OCI-LY7 (cell line): ENCODE results near the gene MYO7A. TPM values are rescaled to one million over a fixed set of nuclear protein-coding genes. Genes with fewer than 3 reads are reported as not detected.

ENCODE experiments used
- BruUV-seq: library from RNA; stranded (reverse); fragments of 400-500 nt; replicated peaks from 2 replicates; lab custom pipeline; 2021; lab: Mats Ljungman, UMichigan
- CTCF ChIA-PET: fragments of 300-600 bp; sonication (Branson Sonifier 250); formaldehyde crosslinking; loops from one replicate; lab custom pipeline; 2022; ENCODE audit warnings: antibody characterized with exemption; ENCODE audit not compliant: unreplicated experiment; lab: Charles Lee
- POLR2A ChIA-PET: fragments of 300-600 bp; sonication (Branson Sonifier 250); formaldehyde crosslinking; loops from one replicate; lab custom pipeline; 2022; ENCODE audit warnings: antibody characterized with exemption; lab: Charles Lee
- DNase-seq: peaks from one replicate; pipeline ENCODE4 v3.0.0-alpha.2; 2015; ENCODE audit warnings: low spot score
- H2AFZ ChIP-seq: fragments of 200-600 bp; sonication (generic), shearing (Covaris generic); 2 replicates; pipeline ENCODE4 v1.6.1; 2014; ENCODE audit warnings: mild to moderate bottlenecking, antibody characterized with exemption, low read length, moderate library complexity
- H3K27ac ChIP-seq: fragments of 200-600 bp; sonication (generic); 2 replicates; pipeline ENCODE4 v1.5.1; 2014; ENCODE audit warnings: mixed run types, low read depth, mild to moderate bottlenecking, moderate library complexity, low read length, inconsistent platforms; ENCODE audit not compliant: poor library complexity, severe bottlenecking
- H3K36me3 ChIP-seq: fragments of 200-600 bp; sonication (generic); 2 replicates; pipeline ENCODE4 v1.6.1; 2014; ENCODE audit warnings: mild to moderate bottlenecking, antibody characterized with exemption, low read length, moderate library complexity, mixed read lengths; ENCODE audit not compliant: insufficient read depth
- H3K4me1 ChIP-seq: fragments of 200-600 bp; sonication (generic); 2 replicates; pipeline ENCODE4 v1.5.1; 2014; ENCODE audit warnings: mild to moderate bottlenecking, low read length; ENCODE audit not compliant: insufficient read depth, poor library complexity, severe bottlenecking
- H3K4me2 ChIP-seq: fragments of 200-600 bp; sonication (generic); 2 replicates; pipeline ENCODE4 v1.6.1; 2014; ENCODE audit warnings: mild to moderate bottlenecking, low read length
- H3K4me3 ChIP-seq: fragments of 200-600 bp; sonication (generic); 2 replicates; pipeline ENCODE4 v1.5.1; 2014; ENCODE audit warnings: mild to moderate bottlenecking, low read depth, low read length; ENCODE audit not compliant: poor library complexity, severe bottlenecking
- H3K79me2 ChIP-seq: fragments of 200-600 bp; sonication (generic); 2 replicates; pipeline ENCODE4 v1.6.1; 2016; ENCODE audit warnings: low read depth, mild to moderate bottlenecking, low read length, moderate library complexity, mixed read lengths; ENCODE audit not compliant: insufficient read depth
- H3K9me2 ChIP-seq: fragments of 200-600 bp; sonication (generic); 2 replicates; pipeline ENCODE4 v1.6.1; 2016; ENCODE audit warnings: mild to moderate bottlenecking, low read length, mixed read lengths; ENCODE audit not compliant: insufficient read depth
- H3K9me3 ChIP-seq: fragments of 200-600 bp; sonication (generic); 2 replicates; pipeline ENCODE4 v1.6.1; 2014; ENCODE audit warnings: mild to moderate bottlenecking, mixed run types, low read length, mixed read lengths
- H4K20me1 ChIP-seq: fragments of 200-600 bp; sonication (generic); 2 replicates; pipeline ENCODE4 v1.6.1; 2014; ENCODE audit warnings: mild to moderate bottlenecking, antibody characterized with exemption, low read length, moderate library complexity, mixed read lengths; ENCODE audit not compliant: insufficient read depth
- CTCF ChIP-seq: fragments of 200-600 bp; sonication (generic); conservative IDR thresholded peaks from 2 replicates; pipeline ENCODE4 v1.5.1; 2014; ENCODE audit warnings: mild to moderate bottlenecking, antibody characterized with exemption, low read length, moderate library complexity, mixed read lengths
- EZH2phosphoT487 ChIP-seq: fragments of 200-600 bp; sonication (generic); IDR thresholded peaks from 2 replicates; pipeline ENCODE4 v1.6.1; 2018; ENCODE audit warnings: low read depth, borderline replicate concordance, mild to moderate bottlenecking, mixed run types, antibody characterized with exemption, low read length, moderate library complexity, mixed read lengths
- intact Hi-C: fragments of 100-400 bp; cut with micrococcal nuclease; formaldehyde crosslinking; loops from one replicate; pipeline ENCODE4 v1.10.0; 2022; ENCODE audit not compliant: unreplicated experiment
- total RNA-seq, 2 experiments: library from RNA; depleted of rRNA in 1 of 2; stranded (reverse); fragments of >200 nt in 1 of 2; shearing (Covaris generic) in 1 of 2; gene quantifications; 2 replicates each; pipeline ENCODE4 v1.2.3, GENCODE V29; 2014 to 2022

Gene MYO7A
- total RNA-seq, 2 experiments from 2014 or later: not detected

- Histone ChIP-seq H3K4me1 (no peaks in the 10 kb centered on the region), H4K20me1 (no peaks in the 10 kb centered on the region), H3K36me3 (no peaks in the 10 kb centered on the region), H3K9me2 (no peaks in the 10 kb centered on the region), H3K4me2 (no peak overlapping the region), H3K9me3 (no peaks in the 10 kb centered on the region), H3K4me3 (no peak overlapping the region), H3K27ac (no peak overlapping the region), H2AFZ (no peak overlapping the region), H3K79me2 (no peaks in the 10 kb centered on the region)
- no TSS peak for BruUV-seq
- intact Hi-C loops: no loop called here
- ChIA-PET POLR2A (no interaction called here), CTCF (no interaction called here)
- TF ChIP-seq EZH2phosphoT487 (no peak), CTCF (no peak)
- no peak for DNase-seq
Observed at GRCh38 chr11:77186302-77186701, 58.3 kb downstream of the MYO7A start.

- no peaks in the 10 kb centered on the region for H3K79me2 ChIP-seq
- no peak for DNase-seq
- no peaks in the 10 kb centered on the region for H4K20me1 ChIP-seq
- ChIA-PET CTCF (no interaction called here), POLR2A (no interaction called here)
- TF ChIP-seq EZH2phosphoT487: no peak
- TF ChIP-seq CTCF: no peak
- no peak overlapping the region for H2AFZ ChIP-seq
- no peak overlapping the region for H3K27ac ChIP-seq
- intact Hi-C loops: no loop called here
- H3K4me2 ChIP-seq: no peak overlapping the region
- no peak overlapping the region for H3K4me3 ChIP-seq
- no TSS peak for BruUV-seq
- H3K9me3 ChIP-seq: no peaks in the 10 kb centered on the region
- H3K4me1 ChIP-seq: no peaks in the 10 kb centered on the region
- no peaks in the 10 kb centered on the region for H3K36me3 ChIP-seq
- H3K9me2 ChIP-seq: no peaks in the 10 kb centered on the region
Observed at GRCh38 chr11:77187111-77187750, 59.2 kb downstream of the MYO7A start.
